ENCODE data around the gene SYP.
A peak's percentile ranks its signal among the peaks of the same experiment; 100 is the strongest.
"Not testable (repeated sequence)": the region's sequence is repeated elsewhere in the genome, so short reads cannot be mapped to it uniquely, and the experiment has no call there.

SYP gene

DNA sequence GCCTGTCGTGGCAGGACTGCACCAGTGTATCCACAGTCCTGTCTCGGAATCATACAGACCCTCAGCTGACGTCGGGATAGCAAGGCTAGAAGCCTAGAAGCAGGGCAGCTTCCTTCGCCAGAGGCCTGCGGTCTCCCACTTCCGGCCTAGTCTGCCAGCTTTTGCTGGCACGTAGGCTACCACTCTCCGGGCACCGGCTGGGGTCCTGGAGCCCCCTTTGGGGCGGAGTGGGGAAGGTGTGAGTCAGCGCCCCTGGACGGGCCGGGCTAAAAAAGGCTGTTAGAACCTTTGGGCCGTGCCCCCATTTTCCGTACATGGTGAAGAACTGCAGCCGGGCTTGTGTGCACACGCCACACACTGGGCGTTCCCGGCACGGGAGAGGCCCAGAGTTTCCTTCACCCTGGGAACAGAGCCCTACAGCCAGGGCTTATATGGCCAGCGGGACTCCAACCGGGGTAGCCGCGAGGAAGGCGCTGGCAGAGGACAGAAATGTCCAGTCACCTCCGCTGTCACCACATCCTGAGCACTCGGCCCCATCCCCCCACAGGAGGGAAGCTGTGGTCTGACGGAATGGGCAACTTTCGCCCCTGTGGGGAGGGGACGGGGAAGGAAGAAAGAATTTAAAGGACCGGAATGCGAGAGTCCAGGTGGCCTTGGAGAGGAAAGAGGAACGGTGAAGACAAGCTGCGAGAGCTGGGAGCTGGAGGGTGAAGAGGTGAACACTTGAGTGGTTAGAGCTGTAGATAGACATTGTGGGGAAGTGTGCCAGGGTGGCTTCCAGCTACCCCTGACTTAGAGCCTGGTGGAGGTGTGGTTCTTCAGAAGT lies 32.9 kb downstream of the SYP start:
- no peak for DNase-seq (ENCODE audit: low spot score)

DNA sequence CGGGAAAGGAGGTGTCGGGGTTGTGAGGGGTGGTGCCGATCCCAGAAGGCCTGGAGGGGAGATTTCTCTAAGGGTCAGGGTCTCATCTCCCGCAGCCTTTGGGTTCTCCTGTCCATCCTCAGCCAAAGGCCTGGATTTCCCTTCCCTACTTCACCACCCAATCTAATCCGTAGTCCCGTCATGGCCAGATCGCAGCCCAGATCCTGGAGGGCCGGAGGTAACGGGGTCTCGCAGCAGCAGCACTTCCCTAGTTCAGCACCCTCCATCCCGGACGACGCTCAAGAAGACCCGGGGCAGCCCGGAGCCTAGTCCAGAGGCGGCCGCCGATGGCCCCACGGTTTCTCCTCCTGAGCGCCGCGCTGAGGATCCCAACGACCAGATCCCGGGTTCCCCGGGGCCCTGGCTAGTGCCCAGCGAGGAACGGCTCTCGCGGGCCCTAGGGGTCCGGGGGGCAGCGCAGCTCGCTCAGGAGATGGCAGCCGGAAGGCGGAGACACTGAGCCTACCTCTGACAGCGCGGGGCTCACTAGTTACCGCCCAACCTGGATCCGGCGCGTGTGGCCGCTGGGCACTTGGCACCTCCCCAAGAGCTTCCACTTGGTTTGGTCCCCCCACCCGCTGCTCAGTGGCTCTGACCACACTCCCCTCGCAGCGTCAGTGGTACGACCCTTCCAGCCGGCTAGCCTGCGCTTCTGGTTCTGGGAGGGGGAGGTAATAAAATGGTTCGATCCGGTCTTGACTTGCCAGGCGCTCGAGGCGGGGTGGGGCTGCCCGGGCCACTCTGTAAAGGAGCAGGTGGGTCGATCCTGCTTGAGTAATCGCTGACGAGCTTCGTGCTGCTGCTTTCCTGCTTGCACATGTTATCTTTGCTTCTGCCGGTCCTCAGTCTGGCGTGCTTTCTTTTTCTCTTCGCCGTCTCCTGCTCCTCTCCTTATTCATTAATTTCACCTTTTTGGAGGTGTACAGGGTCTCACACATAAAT lies 33.8 kb downstream of the SYP start:
- DNase-seq (ENCODE audit: low spot score): no peak

DNA sequence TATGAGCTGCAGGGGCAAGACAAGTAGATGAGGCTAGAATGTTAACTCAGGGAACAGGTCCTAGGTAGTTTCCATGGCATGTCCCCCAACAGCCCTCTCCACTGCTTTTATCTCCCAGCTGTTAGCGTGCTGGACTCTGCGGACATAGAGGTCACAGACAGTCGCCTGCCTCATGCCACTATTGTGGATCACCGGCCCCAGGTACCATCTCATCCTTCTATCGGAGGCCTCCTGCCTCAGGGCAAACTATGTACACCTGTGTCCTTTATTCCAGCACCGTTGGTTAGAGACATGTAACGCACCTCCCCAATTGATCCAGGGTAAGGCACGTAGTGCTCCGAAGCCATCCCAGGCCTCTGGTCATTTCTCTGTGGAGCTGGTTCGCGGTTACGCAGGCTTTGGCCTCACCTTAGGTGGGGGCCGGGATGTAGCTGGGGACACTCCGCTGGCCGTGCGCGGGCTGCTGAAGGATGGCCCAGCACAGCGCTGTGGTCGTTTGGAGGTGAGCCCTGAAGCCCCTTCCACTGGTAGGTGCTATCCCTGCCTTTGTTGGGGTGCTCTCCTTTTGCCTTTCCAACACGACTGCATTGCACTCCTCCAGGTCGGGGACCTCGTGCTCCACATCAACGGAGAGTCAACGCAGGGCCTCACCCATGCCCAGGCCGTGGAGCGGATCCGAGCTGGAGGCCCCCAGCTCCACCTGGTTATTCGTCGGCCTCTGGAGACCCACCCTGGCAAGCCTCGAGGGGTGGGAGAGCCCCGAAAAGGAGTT lies 35.2 kb downstream of the SYP start:
- DNase-seq (ENCODE audit: low spot score): no peak

DNA sequence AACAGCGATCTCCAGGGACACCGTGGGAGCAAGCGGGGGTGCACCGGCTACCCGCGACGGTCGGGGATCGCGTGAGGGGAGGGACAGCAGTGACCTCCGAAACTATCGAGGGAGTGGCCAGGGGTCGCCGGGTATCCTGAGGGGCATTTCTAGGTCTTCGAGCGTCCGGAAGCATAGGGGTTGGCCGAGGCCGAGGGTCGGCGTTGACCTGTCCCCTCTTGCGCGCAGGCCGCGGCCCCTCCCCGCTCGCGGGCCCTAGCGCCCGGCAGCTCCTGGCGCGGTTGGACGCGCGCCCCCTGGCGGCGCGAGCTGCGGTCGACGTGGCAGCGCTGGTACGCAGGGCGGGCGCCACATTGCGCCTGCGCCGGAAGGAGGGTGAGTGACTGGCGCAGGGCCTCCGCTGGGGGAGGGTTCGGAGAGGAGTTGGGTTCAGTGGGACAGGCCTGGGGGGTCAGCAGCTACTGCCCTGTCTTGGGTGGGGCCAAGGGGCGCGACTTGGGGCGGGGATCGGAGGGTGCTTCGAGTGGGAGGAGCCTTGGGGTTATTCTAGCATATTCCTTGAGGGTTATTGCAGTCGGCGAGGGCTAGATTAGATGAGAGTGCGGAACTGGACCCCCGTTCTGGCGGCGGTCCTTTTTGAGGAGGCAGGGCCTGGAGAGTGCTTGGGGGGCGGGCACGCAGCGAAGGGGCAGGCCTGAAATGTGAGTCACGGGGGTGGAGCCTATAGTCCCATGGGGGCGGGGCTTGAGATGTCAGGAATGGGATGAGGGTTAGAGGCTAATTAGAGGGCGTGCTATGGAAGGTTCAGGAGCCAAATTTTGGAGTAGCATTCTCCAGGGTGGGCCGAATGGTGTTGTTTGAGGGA lies 36.2 kb downstream of the SYP start:
- DNase-seq (ENCODE audit: low spot score): peak; percentile 78

GRCh38 chrX:49162620-49163019 lies 37.4 kb downstream of the SYP start, which contains the start of gene MAGIX:
MAGIX (plus strand) TSS chrX:49162758; CDS start chrX:49162890, 132 bp downstream.
- DNase-seq (ENCODE audit: low spot score): no peak

GRCh38 chrX:49161632-49162031 lies 38.4 kb downstream of the SYP start:
- no peak for DNase-seq (ENCODE audit: low spot score)

GRCh38 chrX:49160908-49161307 lies 39.1 kb downstream of the SYP start:
- no peak for DNase-seq (ENCODE audit: low spot score)

DNA sequence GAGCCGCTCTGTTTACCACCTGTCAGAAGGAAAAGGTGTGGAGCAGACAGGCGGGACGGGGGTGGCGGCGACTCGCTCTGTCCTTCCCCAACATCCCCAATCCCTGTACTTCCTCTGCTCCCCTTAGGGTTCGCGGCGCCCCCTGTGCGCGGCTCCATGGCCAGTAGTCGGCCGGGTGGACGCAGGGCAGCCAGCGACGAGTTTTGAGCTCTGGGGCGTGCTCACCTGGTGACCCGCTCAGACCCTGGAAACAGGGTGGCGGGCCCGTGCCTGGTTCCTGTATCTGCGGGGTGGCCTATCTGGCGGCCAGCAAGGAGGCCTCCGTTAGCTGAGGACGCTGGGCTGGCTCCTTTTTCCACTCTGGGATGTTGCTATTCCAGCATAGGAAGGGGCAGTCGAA lies 42.8 kb downstream of the SYP start:
- no peak for DNase-seq (ENCODE audit: low spot score)

DNA sequence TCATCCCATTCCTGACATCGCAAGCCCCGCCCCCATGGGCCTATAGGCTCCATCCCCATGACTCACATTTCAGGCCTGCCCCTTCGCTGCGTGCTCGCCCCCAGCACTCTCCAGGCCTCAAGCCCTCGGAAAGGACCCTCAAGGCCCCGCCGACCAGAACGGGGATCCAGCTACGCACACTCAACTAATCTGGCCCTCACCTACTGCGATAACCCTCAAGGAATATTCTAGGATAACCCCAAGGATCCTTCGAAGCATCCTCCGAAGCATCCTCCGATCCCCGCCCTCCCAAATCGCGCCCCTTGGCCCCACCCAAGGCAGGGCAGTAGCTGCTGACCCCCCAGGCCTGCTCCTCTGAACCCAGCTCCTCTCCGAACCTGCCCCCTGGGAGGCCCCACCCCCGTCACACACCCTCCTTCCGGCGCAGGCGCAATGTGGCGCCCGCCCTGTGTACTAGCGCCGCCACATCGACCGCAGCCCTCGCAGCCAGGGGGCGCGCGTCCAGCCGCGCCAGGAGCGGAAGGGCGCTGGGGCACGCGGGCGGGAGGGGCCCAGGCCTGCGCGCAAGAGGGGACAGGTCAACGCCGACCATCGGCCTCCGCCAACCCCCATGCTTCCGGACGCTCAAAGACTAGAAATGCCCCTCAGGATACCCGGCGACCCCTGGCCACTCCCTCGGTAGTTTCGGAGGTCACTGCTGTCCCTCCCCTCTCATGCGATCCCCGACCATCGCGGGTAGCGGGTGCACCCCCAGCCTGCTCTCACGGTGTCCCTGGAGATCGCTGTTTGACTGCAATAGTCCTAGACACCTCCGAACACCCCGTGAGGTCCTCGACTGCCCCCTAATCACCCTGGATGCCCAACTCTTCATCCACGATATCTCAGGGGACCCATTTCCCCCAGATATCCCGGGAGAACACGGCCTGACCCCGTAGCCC lies 43.8 kb downstream of the SYP start:
- DNase-seq (ENCODE audit: low spot score): peak; percentile 81

GRCh38 chrX:49155243-49155899 lies 44.6 kb downstream of the SYP start:
- DNase-seq (ENCODE audit: low spot score): peak; percentile 63

DNA sequence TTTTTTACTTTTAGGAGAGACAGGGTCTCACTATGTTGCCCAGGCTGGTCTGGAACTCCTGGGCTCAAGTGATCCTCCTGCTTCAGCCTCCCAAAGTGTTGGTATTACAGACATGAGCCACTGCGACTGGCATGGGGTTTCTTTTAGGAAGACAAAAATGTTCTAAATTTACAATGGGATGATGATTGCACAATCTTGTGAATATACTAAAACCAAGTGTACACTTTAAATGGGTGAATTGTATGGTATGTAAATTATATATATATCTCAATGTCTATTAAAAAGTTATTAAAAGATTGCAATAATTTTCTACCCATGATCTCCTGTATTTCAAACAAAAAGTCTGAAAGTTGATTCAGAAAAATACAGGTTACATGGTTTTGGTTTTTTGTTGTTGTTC lies 46.5 kb downstream of the SYP start:
- DNase-seq (ENCODE audit: low spot score): no peak

- DNase-seq (ENCODE audit: low spot score): not testable (repeated sequence)
Measured at GRCh38 chrX:49149291-49149690, 50.7 kb downstream of the SYP start.

- DNase-seq (ENCODE audit: low spot score): not testable (repeated sequence)
Measured at GRCh38 chrX:49148390-49149100, 51.4 kb downstream of the SYP start.

- no peak for DNase-seq (ENCODE audit: low spot score)
Measured at GRCh38 chrX:49147936-49148335, 52.1 kb downstream of the SYP start.

- no peak for DNase-seq (ENCODE audit: low spot score)
Measured at GRCh38 chrX:49147282-49147681, 52.7 kb downstream of the SYP start.

GRCh38 chrX:49143154-49143553 lies 56.8 kb downstream of the SYP start:
- not testable (repeated sequence) for DNase-seq (ENCODE audit: low spot score)

GRCh38 chrX:49142264-49142663 lies 57.7 kb downstream of the SYP start:
- DNase-seq (ENCODE audit: low spot score): not testable (repeated sequence)

DNA sequence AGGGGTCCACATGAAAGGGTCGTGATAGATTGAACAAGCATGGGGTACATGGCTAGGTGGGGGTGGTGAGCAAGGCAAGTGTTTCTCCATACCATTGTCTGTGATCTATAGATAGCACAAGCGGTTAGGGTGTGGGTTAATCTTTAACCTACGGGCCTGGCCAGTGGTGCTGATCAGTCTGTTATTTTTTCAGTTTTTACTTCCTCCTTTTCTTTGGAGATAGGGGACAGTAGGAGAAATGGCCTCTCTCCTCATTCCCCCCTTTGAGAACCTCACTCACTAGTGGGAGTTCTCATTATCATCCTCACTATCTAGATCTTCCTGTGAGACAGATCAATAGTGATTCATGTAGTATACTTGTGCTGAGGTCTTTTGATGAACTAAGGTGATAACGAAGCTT lies 60.3 kb downstream of the SYP start:
- no peak for DNase-seq (ENCODE audit: low spot score)

Measured in COLO829 (cell line).